ENCODE measurements around the gene C1orf141. TPM values are rescaled to one million over a fixed set of nuclear protein-coding genes. Genes with fewer than 3 reads are reported as not detected.

Gene C1orf141
- total and polyA plus RNA-seq, 12 donors = 0.61 TPM; not detected in 11

GRCh38 chr1:67043366-67043765 is 91.4 kb downstream of the C1orf141 start:
- Histone ChIP-seq H3K36me3 (replicated peaks in 1 of 2) (peaks cover 0 to 36% of the 10 kb centered on the region in 2 donors), H3K4me1 (replicated peaks in 1 of 2) (no peaks in the 10 kb centered on the region), H3K27ac (no peak overlapping the region), H3K9me3 (replicated peaks in 1 of 3) (no peaks in the 10 kb centered on the region), H3K4me3 (no peak overlapping the region), H3K27me3 (no peaks in the 10 kb centered on the region)
- WGBS, 4 donors = 82 to 91% (median 84%) methylated on average over 3 of the region's 3 CpGs
- TF ChIP-seq CTCF (IDR thresholded peaks at IDR 0.05) = no peak
- no peak for TF ChIP-seq POLR2A (IDR thresholded peaks at IDR 0.05)
- intact Hi-C loops (cut with DNase I) = no loop called here
- no peak for DNase-seq

Small RNA genes lying within 50 kb of the gene (small RNA-seq; reads per million reads assigned to genes)
- 0 reads per million in 2 donors for gene RF00322

Other genes starting within 250 kb of the C1orf141 start
- 1 to 10 TPM; 1.6 to 9.0 (median 4.3) TPM for gene DNAI4, start 210.1 kb downstream of the C1orf141 start, total RNA-seq
- 1 to 10 TPM; 2.0 to 4.4 (median 4.1) TPM for gene DNAI4, start 210.1 kb downstream of the C1orf141 start, polyA plus RNA-seq
- 10 to 100 TPM; 16.1 to 62.9 (median 38.7) TPM for gene MIER1, start 210.0 kb downstream of the C1orf141 start, total RNA-seq
- gene MIER1, start 210.0 kb downstream of the C1orf141 start, polyA plus RNA-seq = 10 to 100 TPM; 13.0 to 34.2 (median 21.6) TPM
- 10 to 100 TPM in 8 of 9 donors, 1 to 10 TPM in 1; 9.4 to 34.7 (median 14.0) TPM for gene SLC35D1, start 80.8 kb downstream of the C1orf141 start, total RNA-seq
- gene SLC35D1, start 80.8 kb downstream of the C1orf141 start, polyA plus RNA-seq = 10 to 100 TPM in 1 of 3 donors, 1 to 10 TPM in 2; 1.9 to 15.7 (median 1.9) TPM
- 1 to 10 TPM; 1.0 to 9.5 (median 1.9) TPM for gene IL23R, start 31.5 kb upstream of the C1orf141 start, total RNA-seq
- gene IL23R, start 31.5 kb upstream of the C1orf141 start, polyA plus RNA-seq = 1 to 10 TPM in 1 of 3 donors, under 1 TPM in 2; 0.03 to 2.0 (median 0.16) TPM
- gene IL12RB2, start 172.9 kb upstream of the C1orf141 start, total RNA-seq = 1 to 10 TPM in 3 of 9 donors, under 1 TPM in 4, not detected in 2; 0.28 to 2.6 (median 0.81) TPM
- gene IL12RB2, start 172.9 kb upstream of the C1orf141 start, polyA plus RNA-seq = under 1 TPM; 0.24 to 0.48 (median 0.34) TPM

Measured in adrenal gland (tissue), 12 donors.